Measurements from ENCODE around the gene EXOSC9.

Gene EXOSC9

GRCh38 chr4:121789455-121789854 is 11.7 kb upstream of the EXOSC9 start:
- no peak for DNase-seq

- DNase-seq = no peak
Measured at GRCh38 chr4:121789960-121790829, 10.9 kb upstream of the EXOSC9 start.

GRCh38 chr4:121790976-121791375 is 10.1 kb upstream of the EXOSC9 start:
- DNase-seq = no peak

- DNase-seq = no peak
Measured at GRCh38 chr4:121791481-121791880, 9.6 kb upstream of the EXOSC9 start.

GRCh38 chr4:121792966-121793365 is 8.2 kb upstream of the EXOSC9 start:
- DNase-seq = no peak

GRCh38 chr4:121794505-121795188 is 6.5 kb upstream of the EXOSC9 start:
- no peak for DNase-seq

GRCh38 chr4:121796283-121796682 is 4.8 kb upstream of the EXOSC9 start:
- no peak for DNase-seq

GRCh38 chr4:121799208-121799823 is 1.8 kb upstream of the EXOSC9 start:
- DNase-seq = no peak

GRCh38 chr4:121799867-121800501 is 1.1 kb upstream of the EXOSC9 start:
- no peak for DNase-seq

GRCh38 chr4:121800638-121800960 is 524 bp upstream of the EXOSC9 start:
- DNase-seq = no peak

GRCh38 chr4:121801715-121802075 is 572 bp downstream of the EXOSC9 start:
- DNase-seq = no peak

GRCh38 chr4:121806411-121806810 is 5.3 kb downstream of the EXOSC9 start:
- DNase-seq = no peak

GRCh38 chr4:121811122-121811521 is 10.0 kb downstream of the EXOSC9 start:
- no peak for DNase-seq

GRCh38 chr4:121814756-121815155 is 13.6 kb downstream of the EXOSC9 start:
- no peak for DNase-seq

- no peak for DNase-seq
Measured at GRCh38 chr4:121817006-121817405, 15.9 kb downstream of the EXOSC9 start.

- no peak for DNase-seq
Measured at GRCh38 chr4:121817701-121818100, 16.6 kb downstream of the EXOSC9 start.

GRCh38 chr4:121818215-121818614 is 17.1 kb downstream of the EXOSC9 start:
- no peak for DNase-seq

- no peak for DNase-seq
Measured at GRCh38 chr4:121819216-121819965, 18.3 kb downstream of the EXOSC9 start.

GRCh38 chr4:121822047-121822446 is 20.9 kb downstream of the EXOSC9 start:
- DNase-seq = no peak

- DNase-seq = peak in 11 of 58 donors; percentile 0 to 49 (median 14)
Measured at GRCh38 chr4:121822796-121823504, 21.8 kb downstream of the EXOSC9 start.
